A673 (cell line): Measurements from ENCODE around the gene TP53BP1. TPM values are rescaled to one million over a fixed set of nuclear protein-coding genes. Genes with fewer than 3 reads are reported as not detected.

Experiments used
- BruUV-seq: library from RNA; stranded (reverse); fragments of 400-500 nt; replicated peaks from 2 replicates; lab custom pipeline; 2021; lab: Mats Ljungman, UMichigan
- CTCF ChIA-PET: fragments of 300-600 bp; sonication (Branson Sonifier 250); formaldehyde crosslinking; loops from one replicate; lab custom pipeline; 2022; ENCODE audit warnings: antibody characterized with exemption; lab: Charles Lee
- POLR2A ChIA-PET: fragments of 300-600 bp; sonication (Branson Sonifier 250); formaldehyde crosslinking; loops from one replicate; lab custom pipeline; 2022; ENCODE audit warnings: antibody characterized with exemption; ENCODE audit not compliant: low non-redundant PET; lab: Charles Lee
- DNase-seq: peaks from one replicate; pipeline ENCODE4 v3.0.0-alpha.2; 2015; ENCODE audit warnings: low spot score
- H3K27ac ChIP-seq: fragments of 200-600 bp; sonication (generic); 2 replicates; pipeline ENCODE4 v1.5.1; 2016; ENCODE audit warnings: mixed run types, low read depth, mild to moderate bottlenecking, mixed read lengths, antibody characterized with exemption, low read length; ENCODE audit not compliant: poor library complexity, severe bottlenecking
- H3K27me3 ChIP-seq: fragments of 200-600 bp; sonication (generic); replicated peaks from 2 replicates; pipeline ENCODE4 v1.6.1; 2017; ENCODE audit warnings: mixed run types, low read depth, mild to moderate bottlenecking, mixed read lengths, antibody characterized with exemption, low read length; ENCODE audit not compliant: insufficient read depth, poor library complexity
- H3K36me3 ChIP-seq: fragments of 200-600 bp; sonication (generic); 2 replicates; pipeline ENCODE4 v1.6.1; 2016; ENCODE audit warnings: mixed run types, mild to moderate bottlenecking, mixed read lengths, antibody characterized with exemption, low read length; ENCODE audit not compliant: insufficient read depth, poor library complexity, severe bottlenecking
- H3K4me1 ChIP-seq: fragments of 200-600 bp; sonication (generic); 2 replicates; pipeline ENCODE4 v1.6.1; 2017; ENCODE audit warnings: mixed run types, mild to moderate bottlenecking, mixed read lengths, antibody characterized with exemption, low read length; ENCODE audit not compliant: insufficient read depth, poor library complexity, severe bottlenecking
- H3K4me3 ChIP-seq: fragments of 200-600 bp; sonication (generic); 2 replicates; pipeline ENCODE4 v1.5.1; 2016; ENCODE audit warnings: low read depth, mixed run types, mild to moderate bottlenecking, mixed read lengths, low read length; ENCODE audit not compliant: poor library complexity, severe bottlenecking
- H3K9me3 ChIP-seq: fragments of 200-600 bp; sonication (generic); 2 replicates; pipeline ENCODE4 v1.6.1; 2016; ENCODE audit warnings: mixed run types, low read depth, mild to moderate bottlenecking, mixed read lengths, antibody characterized with exemption, low read length; ENCODE audit not compliant: poor library complexity, severe bottlenecking
- EZH2 ChIP-seq: fragments of 200-600 bp; sonication (generic); IDR thresholded peaks from 2 replicates; pipeline ENCODE4 v1.6.1; 2017; ENCODE audit warnings: borderline replicate concordance, low read depth, mild to moderate bottlenecking, mixed read lengths, antibody characterized with exemption, low read length; ENCODE audit not compliant: poor library complexity, severe bottlenecking
- intact Hi-C: fragments of 100-400 bp; cut with micrococcal nuclease; formaldehyde crosslinking; loops from one replicate; pipeline ENCODE4 v1.10.0; 2022; ENCODE audit not compliant: unreplicated experiment
- total RNA-seq: library from RNA; stranded (reverse); gene quantifications from 2 replicates; pipeline ENCODE4 v1.2.3, GENCODE V29; 2021
- TF ChIP-seq, protein P1 (sequence below): fragments of 300-800, 200-600 bp; sonication (generic); conservative IDR thresholded peaks from 2 replicates; pipeline ENCODE4 v1.5.1; 2017; ENCODE audit warnings: low read depth, mild to moderate bottlenecking, antibody characterized with exemption, low read length, moderate library complexity, mixed read lengths

Gene TP53BP1
- total RNA-seq, 1 experiment from 2014 or later = 66.0 TPM

DNA sequence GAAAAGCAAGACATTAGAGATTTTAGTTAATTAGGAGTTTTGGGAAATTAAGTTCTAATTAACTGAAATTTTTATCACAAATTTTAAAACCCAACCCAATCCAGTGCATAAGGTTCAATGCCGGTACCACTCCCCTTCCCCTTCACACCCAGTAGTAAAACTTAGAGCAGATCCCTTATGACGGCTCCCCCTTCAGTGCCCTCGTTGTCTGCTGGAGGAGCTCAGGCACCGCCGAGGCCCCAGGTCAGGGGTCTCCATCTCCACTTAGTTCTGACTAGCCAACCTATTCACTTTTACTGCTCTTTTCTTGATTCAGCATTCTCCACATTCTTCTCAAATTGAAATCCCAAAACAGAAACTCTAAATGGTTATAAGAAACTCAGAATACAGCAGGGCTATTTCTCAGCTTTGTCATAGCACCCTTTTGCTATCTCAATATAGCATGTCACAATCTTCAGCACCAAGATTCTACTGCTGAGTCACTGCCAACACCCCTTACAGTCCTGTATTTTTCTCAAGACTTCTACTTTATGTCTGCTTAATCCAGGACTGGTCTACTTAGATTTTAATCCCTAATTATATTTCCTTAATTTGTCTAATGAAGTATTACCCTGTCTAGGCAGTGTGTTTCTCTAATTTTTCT, 82.3 kb downstream of the TP53BP1 start:
- no peaks in the 10 kb centered on the region for H3K4me1 ChIP-seq
- ChIA-PET POLR2A (no interaction called here), CTCF (no interaction called here)
- H3K27ac ChIP-seq = peak overlapping the region; percentile 0
- TF ChIP-seq, protein P1, sequence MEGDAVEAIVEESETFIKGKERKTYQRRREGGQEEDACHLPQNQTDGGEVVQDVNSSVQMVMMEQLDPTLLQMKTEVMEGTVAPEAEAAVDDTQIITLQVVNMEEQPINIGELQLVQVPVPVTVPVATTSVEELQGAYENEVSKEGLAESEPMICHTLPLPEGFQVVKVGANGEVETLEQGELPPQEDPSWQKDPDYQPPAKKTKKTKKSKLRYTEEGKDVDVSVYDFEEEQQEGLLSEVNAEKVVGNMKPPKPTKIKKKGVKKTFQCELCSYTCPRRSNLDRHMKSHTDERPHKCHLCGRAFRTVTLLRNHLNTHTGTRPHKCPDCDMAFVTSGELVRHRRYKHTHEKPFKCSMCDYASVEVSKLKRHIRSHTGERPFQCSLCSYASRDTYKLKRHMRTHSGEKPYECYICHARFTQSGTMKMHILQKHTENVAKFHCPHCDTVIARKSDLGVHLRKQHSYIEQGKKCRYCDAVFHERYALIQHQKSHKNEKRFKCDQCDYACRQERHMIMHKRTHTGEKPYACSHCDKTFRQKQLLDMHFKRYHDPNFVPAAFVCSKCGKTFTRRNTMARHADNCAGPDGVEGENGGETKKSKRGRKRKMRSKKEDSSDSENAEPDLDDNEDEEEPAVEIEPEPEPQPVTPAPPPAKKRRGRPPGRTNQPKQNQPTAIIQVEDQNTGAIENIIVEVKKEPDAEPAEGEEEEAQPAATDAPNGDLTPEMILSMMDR = no peak
- TF ChIP-seq EZH2 = no peak
- H3K9me3 ChIP-seq = no peaks in the 10 kb centered on the region
- no peaks in the 10 kb centered on the region for H3K27me3 ChIP-seq
- intact Hi-C loops = no loop called here
- H3K4me3 ChIP-seq = no peak overlapping the region
- DNase-seq = no peak
- no TSS peak for BruUV-seq
- peaks cover 83% of the 10 kb centered on the region for H3K36me3 ChIP-seq

DNA sequence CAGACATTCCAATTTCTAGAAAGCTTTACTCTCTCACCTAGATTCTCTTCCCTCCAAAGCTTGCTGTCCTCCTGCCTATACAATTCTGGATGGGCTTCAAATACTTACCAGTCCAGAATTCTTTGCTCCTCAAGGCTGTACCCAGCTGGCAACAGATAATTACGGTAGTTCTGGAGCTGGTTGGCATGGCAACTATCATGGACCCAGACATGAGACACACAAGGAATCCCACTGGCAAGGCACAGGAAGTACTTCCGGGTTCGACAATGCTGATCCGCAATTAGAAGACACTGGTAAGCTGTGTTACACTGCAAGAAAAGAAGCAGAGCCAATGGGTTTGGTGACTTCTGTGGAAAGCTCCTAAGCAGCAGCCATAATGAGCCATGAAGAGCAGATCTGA, 84.2 kb downstream of the TP53BP1 start:
- intact Hi-C loops = loop anchor here (10.0 kb wide), 1 partner anchor 336 kb away; the partner anchor contains the start of gene PDIA3
- no peaks in the 10 kb centered on the region for H3K9me3 ChIP-seq
- no TSS peak for BruUV-seq
- ChIA-PET POLR2A (no interaction called here), CTCF (no interaction called here)
- H3K36me3 ChIP-seq = peaks cover 88% of the 10 kb centered on the region
- DNase-seq = no peak
- H3K4me1 ChIP-seq = no peaks in the 10 kb centered on the region
- no peak overlapping the region for H3K4me3 ChIP-seq
- no peak for TF ChIP-seq EZH2
- TF ChIP-seq, protein P1 = no peak
- H3K27me3 ChIP-seq = no peaks in the 10 kb centered on the region
- H3K27ac ChIP-seq = no peak overlapping the region

GRCh38 chr15:43406808-43407207, 86.1 kb downstream of the TP53BP1 start:
- no peak for DNase-seq
- intact Hi-C loops = loop anchor here (10.0 kb wide), 1 partner anchor 338 kb away; the partner anchor contains the start of gene PDIA3
- TF ChIP-seq, protein P1 = no peak
- TF ChIP-seq EZH2 = no peak
- H3K4me3 ChIP-seq = no peak overlapping the region
- H3K36me3 ChIP-seq = peaks cover 88% of the 10 kb centered on the region
- H3K4me1 ChIP-seq = no peaks in the 10 kb centered on the region
- CTCF ChIA-PET = no interaction called here
- no peaks in the 10 kb centered on the region for H3K27me3 ChIP-seq
- no TSS peak for BruUV-seq
- no peak overlapping the region for H3K27ac ChIP-seq
- POLR2A ChIA-PET = no interaction called here
- no peaks in the 10 kb centered on the region for H3K9me3 ChIP-seq
